ENCODE results near the gene ANKHD1. TPM values are rescaled to one million over a fixed set of nuclear protein-coding genes. Genes with fewer than 3 reads are reported as not detected.

The ANKHD1 gene
- total and polyA plus RNA-seq, 2 of the 8 experiments (the other 6 are each of a cell fraction or from before 2014, with no cell fraction given) = 69.9 to 108 TPM

DNA sequence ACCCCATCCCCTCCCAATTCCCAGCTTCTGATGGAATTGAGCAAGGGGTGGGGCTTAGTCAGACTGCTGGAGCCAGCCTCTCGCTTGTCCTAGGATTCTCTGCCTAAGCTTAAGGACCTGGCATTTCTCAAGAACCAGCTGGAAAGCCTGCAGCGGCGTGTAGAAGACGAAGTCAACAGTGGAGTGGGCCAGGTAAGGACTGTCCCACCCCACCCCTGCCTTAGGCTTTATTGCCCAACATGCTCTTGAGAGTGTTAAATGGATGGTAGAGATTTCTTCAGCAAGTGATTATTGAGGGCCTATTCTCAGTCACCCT is 164.1 kb downstream of the ANKHD1 start (continued):
- TF ChIP-seq, protein P1, sequence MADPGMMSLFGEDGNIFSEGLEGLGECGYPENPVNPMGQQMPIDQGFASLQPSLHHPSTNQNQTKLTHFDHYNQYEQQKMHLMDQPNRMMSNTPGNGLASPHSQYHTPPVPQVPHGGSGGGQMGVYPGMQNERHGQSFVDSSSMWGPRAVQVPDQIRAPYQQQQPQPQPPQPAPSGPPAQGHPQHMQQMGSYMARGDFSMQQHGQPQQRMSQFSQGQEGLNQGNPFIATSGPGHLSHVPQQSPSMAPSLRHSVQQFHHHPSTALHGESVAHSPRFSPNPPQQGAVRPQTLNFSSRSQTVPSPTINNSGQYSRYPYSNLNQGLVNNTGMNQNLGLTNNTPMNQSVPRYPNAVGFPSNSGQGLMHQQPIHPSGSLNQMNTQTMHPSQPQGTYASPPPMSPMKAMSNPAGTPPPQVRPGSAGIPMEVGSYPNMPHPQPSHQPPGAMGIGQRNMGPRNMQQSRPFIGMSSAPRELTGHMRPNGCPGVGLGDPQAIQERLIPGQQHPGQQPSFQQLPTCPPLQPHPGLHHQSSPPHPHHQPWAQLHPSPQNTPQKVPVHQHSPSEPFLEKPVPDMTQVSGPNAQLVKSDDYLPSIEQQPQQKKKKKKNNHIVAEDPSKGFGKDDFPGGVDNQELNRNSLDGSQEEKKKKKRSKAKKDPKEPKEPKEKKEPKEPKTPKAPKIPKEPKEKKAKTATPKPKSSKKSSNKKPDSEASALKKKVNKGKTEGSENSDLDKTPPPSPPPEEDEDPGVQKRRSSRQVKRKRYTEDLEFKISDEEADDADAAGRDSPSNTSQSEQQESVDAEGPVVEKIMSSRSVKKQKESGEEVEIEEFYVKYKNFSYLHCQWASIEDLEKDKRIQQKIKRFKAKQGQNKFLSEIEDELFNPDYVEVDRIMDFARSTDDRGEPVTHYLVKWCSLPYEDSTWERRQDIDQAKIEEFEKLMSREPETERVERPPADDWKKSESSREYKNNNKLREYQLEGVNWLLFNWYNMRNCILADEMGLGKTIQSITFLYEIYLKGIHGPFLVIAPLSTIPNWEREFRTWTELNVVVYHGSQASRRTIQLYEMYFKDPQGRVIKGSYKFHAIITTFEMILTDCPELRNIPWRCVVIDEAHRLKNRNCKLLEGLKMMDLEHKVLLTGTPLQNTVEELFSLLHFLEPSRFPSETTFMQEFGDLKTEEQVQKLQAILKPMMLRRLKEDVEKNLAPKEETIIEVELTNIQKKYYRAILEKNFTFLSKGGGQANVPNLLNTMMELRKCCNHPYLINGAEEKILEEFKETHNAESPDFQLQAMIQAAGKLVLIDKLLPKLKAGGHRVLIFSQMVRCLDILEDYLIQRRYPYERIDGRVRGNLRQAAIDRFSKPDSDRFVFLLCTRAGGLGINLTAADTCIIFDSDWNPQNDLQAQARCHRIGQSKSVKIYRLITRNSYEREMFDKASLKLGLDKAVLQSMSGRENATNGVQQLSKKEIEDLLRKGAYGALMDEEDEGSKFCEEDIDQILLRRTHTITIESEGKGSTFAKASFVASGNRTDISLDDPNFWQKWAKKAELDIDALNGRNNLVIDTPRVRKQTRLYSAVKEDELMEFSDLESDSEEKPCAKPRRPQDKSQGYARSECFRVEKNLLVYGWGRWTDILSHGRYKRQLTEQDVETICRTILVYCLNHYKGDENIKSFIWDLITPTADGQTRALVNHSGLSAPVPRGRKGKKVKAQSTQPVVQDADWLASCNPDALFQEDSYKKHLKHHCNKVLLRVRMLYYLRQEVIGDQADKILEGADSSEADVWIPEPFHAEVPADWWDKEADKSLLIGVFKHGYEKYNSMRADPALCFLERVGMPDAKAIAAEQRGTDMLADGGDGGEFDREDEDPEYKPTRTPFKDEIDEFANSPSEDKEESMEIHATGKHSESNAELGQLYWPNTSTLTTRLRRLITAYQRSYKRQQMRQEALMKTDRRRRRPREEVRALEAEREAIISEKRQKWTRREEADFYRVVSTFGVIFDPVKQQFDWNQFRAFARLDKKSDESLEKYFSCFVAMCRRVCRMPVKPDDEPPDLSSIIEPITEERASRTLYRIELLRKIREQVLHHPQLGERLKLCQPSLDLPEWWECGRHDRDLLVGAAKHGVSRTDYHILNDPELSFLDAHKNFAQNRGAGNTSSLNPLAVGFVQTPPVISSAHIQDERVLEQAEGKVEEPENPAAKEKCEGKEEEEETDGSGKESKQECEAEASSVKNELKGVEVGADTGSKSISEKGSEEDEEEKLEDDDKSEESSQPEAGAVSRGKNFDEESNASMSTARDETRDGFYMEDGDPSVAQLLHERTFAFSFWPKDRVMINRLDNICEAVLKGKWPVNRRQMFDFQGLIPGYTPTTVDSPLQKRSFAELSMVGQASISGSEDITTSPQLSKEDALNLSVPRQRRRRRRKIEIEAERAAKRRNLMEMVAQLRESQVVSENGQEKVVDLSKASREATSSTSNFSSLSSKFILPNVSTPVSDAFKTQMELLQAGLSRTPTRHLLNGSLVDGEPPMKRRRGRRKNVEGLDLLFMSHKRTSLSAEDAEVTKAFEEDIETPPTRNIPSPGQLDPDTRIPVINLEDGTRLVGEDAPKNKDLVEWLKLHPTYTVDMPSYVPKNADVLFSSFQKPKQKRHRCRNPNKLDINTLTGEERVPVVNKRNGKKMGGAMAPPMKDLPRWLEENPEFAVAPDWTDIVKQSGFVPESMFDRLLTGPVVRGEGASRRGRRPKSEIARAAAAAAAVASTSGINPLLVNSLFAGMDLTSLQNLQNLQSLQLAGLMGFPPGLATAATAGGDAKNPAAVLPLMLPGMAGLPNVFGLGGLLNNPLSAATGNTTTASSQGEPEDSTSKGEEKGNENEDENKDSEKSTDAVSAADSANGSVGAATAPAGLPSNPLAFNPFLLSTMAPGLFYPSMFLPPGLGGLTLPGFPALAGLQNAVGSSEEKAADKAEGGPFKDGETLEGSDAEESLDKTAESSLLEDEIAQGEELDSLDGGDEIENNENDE (IDR thresholded peaks at IDR 0.05; ENCODE audit: insufficient replicate concordance, low read length) = no peak
- TF ChIP-seq, protein P2, sequence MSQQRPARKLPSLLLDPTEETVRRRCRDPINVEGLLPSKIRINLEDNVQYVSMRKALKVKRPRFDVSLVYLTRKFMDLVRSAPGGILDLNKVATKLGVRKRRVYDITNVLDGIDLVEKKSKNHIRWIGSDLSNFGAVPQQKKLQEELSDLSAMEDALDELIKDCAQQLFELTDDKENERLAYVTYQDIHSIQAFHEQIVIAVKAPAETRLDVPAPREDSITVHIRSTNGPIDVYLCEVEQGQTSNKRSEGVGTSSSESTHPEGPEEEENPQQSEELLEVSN (IDR thresholded peaks at IDR 0.05) = no peak
- TF ChIP-seq RNF2 (IDR thresholded peaks at IDR 0.05; ENCODE audit: borderline replicate concordance, low read depth, low read length, missing control alignments, poor library complexity, severe bottlenecking) (no peak), KDM4A (IDR thresholded peaks at IDR 0.05; ENCODE audit: low read depth, low read length, severe bottlenecking) (no peak)

Measured in H1 (cell line).